ENCODE data around the gene PRSS22.

The PRSS22 gene

GRCh38 chr16:2827831-2828520, 30.0 kb downstream of the PRSS22 start:
- no peak for FAIRE-seq

- no peak for FAIRE-seq
These were observed 30.6 kb downstream of the PRSS22 start for GRCh38 chr16:2827374-2827791.

GRCh38 chr16:2826591-2827373, 31.2 kb downstream of the PRSS22 start:
- FAIRE-seq: no peak

- FAIRE-seq: no peak
These were observed 32.1 kb downstream of the PRSS22 start for GRCh38 chr16:2825906-2826305.

- FAIRE-seq: no peak
These were observed 32.8 kb downstream of the PRSS22 start for GRCh38 chr16:2825049-2825742.

GRCh38 chr16:2824626-2825025, 33.3 kb downstream of the PRSS22 start:
- FAIRE-seq: no peak

- FAIRE-seq: peak; percentile 63
These were observed 35.5 kb downstream of the PRSS22 start for GRCh38 chr16:2822496-2822895.

- FAIRE-seq: no peak
These were observed 35.8 kb downstream of the PRSS22 start for GRCh38 chr16:2822158-2822495.

GRCh38 chr16:2821487-2822157, 36.3 kb downstream of the PRSS22 start:
- no peak for FAIRE-seq

GRCh38 chr16:2820836-2821486, 37.0 kb downstream of the PRSS22 start:
- FAIRE-seq: no peak

GRCh38 chr16:2819939-2820835, 37.8 kb downstream of the PRSS22 start:
- FAIRE-seq: no peak

GRCh38 chr16:2819179-2819938, 38.6 kb downstream of the PRSS22 start:
- FAIRE-seq: no peak

GRCh38 chr16:2818272-2818876, 39.6 kb downstream of the PRSS22 start:
- no peak for FAIRE-seq

GRCh38 chr16:2817340-2818271, 40.4 kb downstream of the PRSS22 start:
- FAIRE-seq: no peak

GRCh38 chr16:2816751-2817339, 41.1 kb downstream of the PRSS22 start, which contains the start of gene PRSS21:
PRSS21 (plus strand) TSS chr16:2817237; CDS start chr16:2817269, 32 bp downstream.
- FAIRE-seq: no peak

GRCh38 chr16:2815299-2815771, 42.6 kb downstream of the PRSS22 start:
- FAIRE-seq: no peak

GRCh38 chr16:2814551-2815298, 43.2 kb downstream of the PRSS22 start:
- no peak for FAIRE-seq

- FAIRE-seq: no peak
These were observed 44.2 kb downstream of the PRSS22 start for GRCh38 chr16:2813771-2814221.

All from G401.6 (cell line).